Measurements from ENCODE around the gene SNRNP70.
"Not testable (repeated sequence)": the region's sequence is repeated elsewhere in the genome, so short reads cannot be mapped to it uniquely, and the experiment has no call there.

GRCh38 chr19:49127225-49127624 lies 42.0 kb downstream of the SNRNP70 start:
- TF ChIP-seq CTCF, POLR2A, POLR2AphosphoS5 (IDR thresholded peaks at IDR 0.05): not testable (repeated sequence)
